Articular chondrocyte of knee joint (primary cell): Measurements from ENCODE around the gene S100A9. TPM values are rescaled to one million over a fixed set of nuclear protein-coding genes. Genes with fewer than 3 reads are reported as not detected.

Source experiments
- small RNA-seq: library from RNA; depleted of rRNA; stranded (forward); fragments of <200 nt; gene quantifications from one replicate; pipeline ENCODE3, GENCODE V24; 2012
- total RNA-seq: library from RNA; depleted of rRNA; stranded (reverse); fragments of >200 nt; gene quantifications from 2 replicates; pipeline ENCODE4 v1.2.3, GENCODE V29; 2012

Gene S100A9
- total RNA-seq, result not detected in 2 replicates

DNA sequence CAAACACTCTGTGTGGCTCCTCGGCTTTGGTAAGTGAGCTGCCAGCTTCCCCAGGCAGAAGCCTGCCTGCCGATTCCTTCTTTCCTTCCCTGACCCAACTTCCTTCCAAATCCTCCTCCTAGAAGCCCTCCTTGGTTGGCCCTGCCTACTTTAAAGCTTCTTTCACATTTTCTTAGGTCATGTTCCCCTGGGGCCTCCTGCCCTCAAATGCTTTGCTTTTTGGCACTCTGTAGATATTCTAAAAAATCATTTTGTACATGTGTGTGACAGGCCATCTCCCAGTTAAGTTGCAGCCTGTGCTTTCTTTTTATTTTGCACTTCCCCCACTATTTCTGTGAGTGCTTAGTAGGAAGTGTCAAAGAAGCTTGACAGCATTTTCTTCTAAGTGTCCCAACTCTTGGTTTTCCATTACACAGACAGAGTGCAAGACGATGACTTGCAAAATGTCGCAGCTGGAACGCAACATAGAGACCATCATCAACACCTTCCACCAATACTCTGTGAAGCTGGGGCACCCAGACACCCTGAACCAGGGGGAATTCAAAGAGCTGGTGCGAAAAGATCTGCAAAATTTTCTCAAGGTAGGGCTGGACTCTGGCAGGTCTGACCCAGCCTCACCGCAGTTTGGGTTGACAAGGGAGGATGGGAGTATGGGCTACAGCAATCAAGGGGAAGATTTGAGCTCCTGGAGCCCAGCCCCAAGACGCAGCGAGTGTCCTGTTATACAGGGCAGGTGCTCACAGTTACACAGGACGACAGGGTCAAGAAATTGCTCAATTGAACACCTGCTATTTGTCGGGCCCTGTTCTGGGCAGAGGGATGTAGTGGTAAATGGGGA lies at the start of gene S100A9:
TSS of gene S100A9 (plus strand) at position 2 of the 838 bp plus-strand sequence. CDS start at position 432, 430 bp downstream.

DNA sequence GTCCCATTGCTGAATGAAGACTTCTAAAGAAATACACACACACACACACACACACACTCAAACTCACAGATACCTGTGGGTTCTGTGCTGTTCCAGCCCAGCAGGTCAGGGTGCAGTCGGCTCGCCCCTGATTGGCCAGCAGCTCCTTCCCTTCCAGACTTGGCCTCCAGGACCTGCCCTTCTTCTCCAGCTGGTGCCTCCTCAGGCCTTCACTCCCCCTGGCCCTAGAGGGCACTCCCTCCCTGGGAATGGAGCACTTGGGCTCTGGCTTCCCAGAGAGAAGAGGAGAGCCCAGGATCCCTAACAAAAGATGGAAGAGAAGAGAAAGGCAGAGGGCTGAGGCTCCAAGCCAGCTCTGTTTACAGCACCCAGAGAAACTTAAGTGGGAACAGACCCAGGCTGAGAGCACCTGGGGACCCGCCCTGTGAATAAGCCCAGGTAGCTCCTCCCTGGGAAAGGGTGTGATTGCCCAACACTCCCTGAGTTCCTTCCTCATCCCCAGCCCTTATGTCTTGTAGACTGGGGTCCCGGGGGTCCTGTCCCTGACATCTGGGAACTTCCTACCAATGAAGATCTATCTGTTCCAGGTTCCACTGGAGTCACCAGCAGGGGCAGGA lies 45.0 kb upstream of the S100A9 start, which contains the start of gene PGLYRP3:
TSS of gene PGLYRP3 (minus strand) at position 383 of the 617 bp plus-strand sequence. CDS start 2,287 bp downstream, outside the sequence.

DNA sequence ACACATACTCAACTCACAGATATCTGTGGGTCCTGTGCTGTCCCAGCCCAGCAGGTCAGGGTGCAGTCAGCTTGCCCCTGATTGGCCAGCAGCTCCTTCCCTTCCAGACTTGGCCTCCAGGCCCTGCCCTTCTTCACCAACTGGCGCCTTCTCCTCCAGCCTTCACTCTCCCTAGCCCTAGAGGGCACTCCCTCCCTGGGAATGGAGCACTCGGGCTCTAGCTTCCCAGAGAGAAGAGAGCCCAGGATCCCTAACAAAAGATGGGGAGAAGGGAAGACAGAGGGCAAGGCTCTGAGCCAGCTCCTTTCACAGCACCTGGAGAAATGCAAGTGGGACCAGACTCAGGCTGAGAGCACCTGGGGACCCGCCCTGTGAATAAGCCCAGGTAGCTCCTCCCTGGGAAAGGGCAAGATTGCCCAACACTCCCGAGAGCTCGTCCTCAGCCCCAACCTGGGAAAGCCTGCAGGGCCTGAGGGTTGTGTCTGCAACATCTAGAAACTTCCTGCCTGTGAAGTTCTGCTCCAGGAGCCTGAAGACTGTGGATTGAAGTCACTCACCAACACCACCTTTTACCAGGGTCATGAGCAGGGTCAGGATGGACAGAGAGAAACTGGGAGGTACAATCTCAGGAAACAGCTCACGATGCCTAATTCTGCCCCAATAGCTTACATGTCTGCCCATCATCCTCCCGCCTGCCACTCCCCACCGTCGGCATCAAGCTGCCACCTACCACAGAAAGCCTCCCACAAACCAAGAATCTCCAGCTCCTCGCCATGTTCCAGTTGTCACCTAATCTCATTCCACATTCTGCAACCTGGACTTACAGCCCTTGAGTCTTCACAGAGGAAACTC lies 8.9 kb upstream of the S100A9 start, which contains the start of gene PGLYRP4:
TSS of gene PGLYRP4 (minus strand) at position 331 of the 852 bp plus-strand sequence. CDS start 909 bp downstream, outside the sequence.

DNA sequence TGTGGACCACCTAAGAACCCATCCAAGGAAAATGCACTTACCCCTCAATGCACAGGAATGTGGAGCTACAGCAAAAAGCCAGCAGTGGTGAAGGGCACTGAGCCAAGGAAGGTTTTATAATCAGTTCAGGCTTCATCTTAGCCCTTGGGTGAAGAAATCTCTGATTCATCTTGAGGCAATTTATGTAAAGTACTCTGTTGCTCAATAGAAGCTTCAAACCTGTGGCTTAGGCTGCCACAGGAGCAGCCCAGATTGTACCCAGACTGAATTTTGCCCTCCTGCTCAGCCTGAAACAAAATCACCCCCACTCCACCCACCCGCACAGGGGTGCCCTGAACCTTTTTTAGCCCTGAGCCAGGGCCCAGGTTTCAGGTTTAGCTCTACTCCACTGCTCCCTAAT lies 17.9 kb downstream of the S100A9 start, which contains the start of gene S100A12:
TSS of gene S100A12 (minus strand) at position 111 of the 400 bp plus-strand sequence. CDS start 1,029 bp downstream, outside the sequence.

DNA sequence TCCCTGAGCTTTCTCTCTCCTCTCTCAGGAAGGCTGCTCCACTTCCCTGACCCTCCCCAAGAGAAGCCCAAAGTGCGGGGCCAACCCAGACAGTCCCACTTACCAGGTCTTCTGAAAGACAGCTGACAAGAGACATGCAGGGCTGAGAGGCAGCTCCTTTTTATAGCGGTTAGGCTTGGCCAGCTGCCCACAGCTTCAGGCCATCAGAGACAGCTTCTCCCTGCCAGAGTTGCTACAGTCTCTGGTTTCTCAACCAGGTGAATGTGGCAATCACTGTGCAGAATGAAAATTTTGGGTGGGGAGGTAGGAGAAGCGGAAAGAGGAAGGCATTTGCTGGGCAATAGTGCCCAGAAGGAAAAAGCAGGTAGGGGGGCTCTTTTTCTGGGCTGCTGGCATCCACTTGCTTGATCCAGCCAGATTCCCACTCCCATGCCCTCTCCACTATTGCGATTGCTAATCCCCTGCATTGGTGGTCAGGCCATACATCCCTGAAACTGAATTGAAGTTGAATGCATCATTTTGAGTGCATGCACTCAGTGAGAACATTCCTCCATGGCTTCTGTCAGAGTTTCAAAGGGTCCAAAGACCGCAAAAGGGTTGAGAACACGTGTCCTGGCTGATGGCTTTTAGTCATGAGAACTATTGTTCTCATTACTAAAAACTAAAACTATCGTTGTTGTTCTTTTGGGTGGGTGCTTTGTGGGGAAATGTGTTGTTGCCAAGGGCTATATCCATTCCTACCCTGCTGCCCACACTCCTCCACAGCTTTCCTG lies 33.5 kb downstream of the S100A9 start, which contains the start of gene S100A8:
TSS of gene S100A8 (minus strand) at position 136 of the 773 bp plus-strand sequence. CDS start 538 bp downstream, outside the sequence.

Small RNA genes within 50 kb of the gene (small RNA-seq; reads per million reads assigned to genes)
- not detected for gene RNU6-160P
- gene S100A15A, result not detected

Other genes starting within 250 kb of the S100A9 start
- gene SPRR2F, start 244.3 kb upstream of the S100A9 start, total RNA-seq, result not detected in 2 replicates
- not detected in 2 replicates for gene SPRR2G, start 207.0 kb upstream of the S100A9 start, total RNA-seq
- gene LELP1, start 154.4 kb upstream of the S100A9 start, total RNA-seq, result not detected in 2 replicates
- not detected in 2 replicates for gene PRR9, start 140.3 kb upstream of the S100A9 start, total RNA-seq
- gene LORICRIN, start 98.2 kb upstream of the S100A9 start, total RNA-seq, result not detected in 2 replicates
- gene PGLYRP3, start 44.9 kb upstream of the S100A9 start, total RNA-seq, result not detected in 2 replicates
- gene PGLYRP4, start 9.0 kb upstream of the S100A9 start, total RNA-seq, result not detected in 2 replicates
- gene S100A12, start 17.8 kb downstream of the S100A9 start, total RNA-seq, result not detected in 2 replicates
- gene S100A8, start 33.2 kb downstream of the S100A9 start, total RNA-seq, result not detected in 2 replicates
- not detected in 2 replicates for gene S100A7A, start 58.7 kb downstream of the S100A9 start, total RNA-seq
- not detected in 2 replicates for gene S100A7, start 102.8 kb downstream of the S100A9 start, total RNA-seq
- 723 and 917 TPM in 2 replicates for gene S100A6, start 178.1 kb downstream of the S100A9 start, total RNA-seq
- gene S100A5, start 183.1 kb downstream of the S100A9 start, total RNA-seq, result not detected in 2 replicates
- gene S100A4, start 188.0 kb downstream of the S100A9 start, total RNA-seq, result 164 and 276 TPM in 2 replicates
- gene S100A3, start 191.4 kb downstream of the S100A9 start, total RNA-seq, result 2.0 and 3.7 TPM in 2 replicates
- 2.9 and 3.1 TPM in 2 replicates for gene S100A2, start 208.0 kb downstream of the S100A9 start, total RNA-seq